ENCODE measurements around the gene RNF5. TPM values are rescaled to one million over a fixed set of nuclear protein-coding genes. Genes with fewer than 3 reads are reported as not detected.

RNF5 gene, protein sequence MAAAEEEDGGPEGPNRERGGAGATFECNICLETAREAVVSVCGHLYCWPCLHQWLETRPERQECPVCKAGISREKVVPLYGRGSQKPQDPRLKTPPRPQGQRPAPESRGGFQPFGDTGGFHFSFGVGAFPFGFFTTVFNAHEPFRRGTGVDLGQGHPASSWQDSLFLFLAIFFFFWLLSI
- total RNA-seq = 10 to 100 TPM; 35.1 to 39.2 (median 36.6) TPM
- total RNA-seq (2013) = 35.7 TPM

DNA sequence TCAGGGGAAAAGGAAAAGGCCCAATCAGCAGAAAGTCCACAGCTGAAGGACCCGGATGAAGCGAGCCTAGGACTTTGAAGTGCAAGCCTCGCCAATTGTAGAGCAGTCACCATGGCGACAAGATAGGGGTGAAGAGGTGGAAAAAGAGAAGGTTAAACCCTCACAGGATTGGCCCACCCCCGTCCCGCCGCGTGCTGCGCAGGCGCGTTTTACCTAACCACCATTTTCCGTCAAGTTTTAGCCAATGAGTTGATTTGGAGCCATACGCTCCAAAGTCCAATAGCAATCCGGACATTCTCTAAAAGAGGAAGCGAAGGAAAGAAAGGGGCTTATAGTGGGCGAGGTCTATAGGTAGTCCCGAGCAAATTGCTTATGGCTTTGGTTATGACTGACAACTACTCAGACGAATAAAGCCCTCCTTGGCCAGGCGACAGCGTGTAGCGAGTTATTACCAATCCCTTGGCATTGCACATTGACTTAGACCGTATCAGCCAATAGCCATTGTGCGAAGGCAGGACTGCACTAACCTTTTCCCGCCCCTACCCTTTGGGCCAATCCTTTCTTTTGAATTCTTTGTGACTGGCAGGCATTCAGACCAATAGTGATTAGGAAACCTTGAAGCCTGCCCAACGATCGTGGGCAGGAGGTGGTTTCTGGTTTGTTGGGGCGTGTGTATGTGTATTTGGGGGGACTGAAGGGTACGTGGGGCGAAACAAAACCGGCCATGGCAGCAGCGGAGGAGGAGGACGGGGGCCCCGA is at the start of gene RNF5:
RNF5 (plus strand) TSS at position 618 of the 759 bp plus-strand sequence; CDS start at position 725, 107 bp downstream.
- Mint-ChIP-seq H3K4me3 (peak within 1 kb of the TSS; percentile 97), H3K36me3 (no peaks in the 10 kb centered on the region), H3K9me3 (no peaks in the 10 kb centered on the region), H3K4me1 (peaks cover 68 to 86% of the 10 kb centered on the region in 2 donors), H3K27ac (peak within 1 kb of the TSS; percentile 97), H3K27me3 (ENCODE audit: low read depth in 2 of 2) (no peaks in the 10 kb centered on the region)
- H3K4me3 ChIP-seq (ENCODE audit: low read length) = peak within 1 kb of the TSS; percentile 75
- intact Hi-C loops (cut with micrococcal nuclease) = loop anchor here (1.0 to 10.0 kb wide), 6 partner anchors 12 to 794 kb away; partner anchors contain the start of genes C6orf47, CSNK2B, FKBPL and GPANK1
- peak within 1 kb of the TSS; percentile 97 for H3K27ac ChIP-seq (ENCODE audit: low read length)
- WGBS (ENCODE audit: insufficient coverage) = 0% methylated on average over 33 of the region's 33 CpGs
- H3K27me3 ChIP-seq (ENCODE audit: control insufficient read depth, insufficient read depth, low read length) = no peaks in the 10 kb centered on the region
- H3K9me3 ChIP-seq (ENCODE audit: control insufficient read depth, insufficient read depth, low read length) = no peaks in the 10 kb centered on the region
- H3K36me3 ChIP-seq (ENCODE audit: control insufficient read depth, insufficient read depth, low read length) = peaks cover 25% of the 10 kb centered on the region
- H3K4me1 ChIP-seq (ENCODE audit: control insufficient read depth, insufficient read depth, low read length) = peaks cover 43% of the 10 kb centered on the region
- TF ChIP-seq, protein P1, sequence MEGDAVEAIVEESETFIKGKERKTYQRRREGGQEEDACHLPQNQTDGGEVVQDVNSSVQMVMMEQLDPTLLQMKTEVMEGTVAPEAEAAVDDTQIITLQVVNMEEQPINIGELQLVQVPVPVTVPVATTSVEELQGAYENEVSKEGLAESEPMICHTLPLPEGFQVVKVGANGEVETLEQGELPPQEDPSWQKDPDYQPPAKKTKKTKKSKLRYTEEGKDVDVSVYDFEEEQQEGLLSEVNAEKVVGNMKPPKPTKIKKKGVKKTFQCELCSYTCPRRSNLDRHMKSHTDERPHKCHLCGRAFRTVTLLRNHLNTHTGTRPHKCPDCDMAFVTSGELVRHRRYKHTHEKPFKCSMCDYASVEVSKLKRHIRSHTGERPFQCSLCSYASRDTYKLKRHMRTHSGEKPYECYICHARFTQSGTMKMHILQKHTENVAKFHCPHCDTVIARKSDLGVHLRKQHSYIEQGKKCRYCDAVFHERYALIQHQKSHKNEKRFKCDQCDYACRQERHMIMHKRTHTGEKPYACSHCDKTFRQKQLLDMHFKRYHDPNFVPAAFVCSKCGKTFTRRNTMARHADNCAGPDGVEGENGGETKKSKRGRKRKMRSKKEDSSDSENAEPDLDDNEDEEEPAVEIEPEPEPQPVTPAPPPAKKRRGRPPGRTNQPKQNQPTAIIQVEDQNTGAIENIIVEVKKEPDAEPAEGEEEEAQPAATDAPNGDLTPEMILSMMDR (IDR thresholded peaks at IDR 0.05) = no peak
- DNase-seq (peak; percentile 78 to 99), ATAC-seq (peak; percentile 81 to 93 (median 83))

DNA sequence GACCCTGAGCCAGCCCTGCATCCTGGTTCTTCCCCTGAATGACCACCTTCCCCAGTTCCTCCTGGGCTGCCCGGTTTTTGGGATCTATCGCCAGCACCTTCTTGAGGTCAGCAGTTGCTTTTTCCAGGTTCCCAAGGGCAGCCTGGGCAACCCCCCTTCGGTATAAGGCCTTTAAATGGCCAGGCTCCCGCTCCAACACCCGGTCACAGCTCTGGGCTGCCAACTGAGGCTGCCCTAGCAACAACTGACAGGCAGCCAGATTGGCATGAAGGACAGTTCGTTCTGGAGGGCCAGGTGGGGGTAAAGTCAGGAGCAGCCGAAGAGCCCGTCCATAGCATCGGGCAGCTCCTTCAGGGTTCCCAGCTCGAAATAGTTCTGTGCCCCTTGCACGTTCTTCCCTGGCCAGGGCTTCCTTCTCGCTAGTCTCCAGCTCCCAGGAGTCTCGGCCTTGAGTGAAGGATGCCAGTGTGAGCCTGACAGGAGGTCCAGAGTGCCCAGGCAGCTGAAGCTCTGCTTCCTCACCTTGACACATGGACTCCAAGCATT is 49.4 kb upstream of the RNF5 start:
- Histone ChIP-seq H3K4me1 (ENCODE audit: control insufficient read depth, insufficient read depth, low read length) (peaks cover 37% of the 10 kb centered on the region), H3K36me3 (ENCODE audit: control insufficient read depth, insufficient read depth, low read length) (peaks cover 14% of the 10 kb centered on the region), H3K9me3 (ENCODE audit: control insufficient read depth, insufficient read depth, low read length) (no peaks in the 10 kb centered on the region), H3K27me3 (ENCODE audit: control insufficient read depth, insufficient read depth, low read length) (no peaks in the 10 kb centered on the region), H3K4me3 (ENCODE audit: low read length) (no peak overlapping the region), H3K27ac (ENCODE audit: low read length) (peak overlapping the region; percentile 67)
- TF ChIP-seq, protein P1 (IDR thresholded peaks at IDR 0.05) = no peak
- H3K4me1 Mint-ChIP-seq = peaks cover 51 to 56% of the 10 kb centered on the region in 2 donors
- ATAC-seq (no peak), DNase-seq (no peak)
- intact Hi-C loops (cut with micrococcal nuclease) = loop anchor here (1.0 kb wide), 1 partner anchor 66 kb away; no protein-coding TSS in a partner anchor
- peak overlapping the region; percentile 93 to 98 for H3K27ac Mint-ChIP-seq
- H3K4me3 Mint-ChIP-seq = peak overlapping the region; percentile 94
- WGBS (ENCODE audit: insufficient coverage) = 93% methylated on average over 13 of the region's 13 CpGs
- no peaks in the 10 kb centered on the region for H3K9me3 Mint-ChIP-seq
- H3K27me3 Mint-ChIP-seq (ENCODE audit: low read depth in 2 of 2) = peaks cover 0 to under 1% of the 10 kb centered on the region in 2 donors
- peaks cover 7% of the 10 kb centered on the region for H3K36me3 Mint-ChIP-seq

DNA sequence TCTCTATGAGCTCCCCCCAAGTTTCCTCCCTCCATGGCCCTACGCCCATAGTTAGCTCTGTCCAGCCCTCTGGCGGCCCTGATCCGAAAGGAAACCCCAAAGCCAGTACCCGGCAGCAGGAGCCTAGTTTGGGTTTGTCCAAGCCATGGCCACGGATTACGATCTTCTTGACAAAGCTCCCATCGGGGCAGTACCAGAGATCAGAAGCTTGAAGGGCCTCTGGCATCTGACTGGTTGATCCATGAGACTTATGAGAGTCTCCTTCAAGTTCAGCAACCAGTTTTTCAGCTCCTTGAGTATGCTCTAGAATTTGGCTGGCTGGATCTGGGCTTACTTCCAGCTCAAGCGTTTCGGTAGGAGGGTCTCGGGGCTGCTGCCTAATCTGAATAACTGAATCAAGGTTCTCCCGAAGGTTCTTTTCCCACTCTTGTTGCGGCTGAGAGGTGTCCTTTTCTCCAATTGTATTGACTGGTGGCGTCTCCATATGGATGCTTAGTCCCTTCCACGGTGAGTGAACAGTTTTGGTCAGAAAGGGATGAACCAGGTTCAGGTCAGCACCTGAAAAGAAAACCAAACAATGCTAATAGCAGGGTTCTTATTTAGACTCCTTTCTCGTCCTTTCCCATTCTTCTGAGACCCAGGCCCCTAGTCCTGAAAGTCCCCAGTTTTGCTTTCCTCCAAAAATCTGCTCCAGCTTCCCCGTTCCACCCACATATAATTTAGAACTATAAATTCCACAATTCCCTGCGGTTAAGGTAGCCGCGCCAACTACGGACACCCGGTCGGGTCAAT is 48.7 kb upstream of the RNF5 start:
- Mint-ChIP-seq H3K4me1 (peaks cover 45 to 51% of the 10 kb centered on the region in 2 donors), H3K36me3 (peaks cover 7% of the 10 kb centered on the region), H3K27ac (peak overlapping the region; percentile 93 to 98), H3K9me3 (no peaks in the 10 kb centered on the region), H3K4me3 (peak overlapping the region; percentile 94), H3K27me3 (ENCODE audit: low read depth in 2 of 2) (peaks cover 0 to 2% of the 10 kb centered on the region in 2 donors)
- intact Hi-C loops (cut with micrococcal nuclease) = loop anchor here (1.0 to 2.0 kb wide), 3 partner anchors 19 to 48 kb away; partner anchors contain the start of gene PPT2
- DNase-seq (no peak), ATAC-seq (no peak)
- WGBS (ENCODE audit: insufficient coverage) = 49% methylated on average over 22 of the region's 22 CpGs
- Histone ChIP-seq H3K36me3 (ENCODE audit: control insufficient read depth, insufficient read depth, low read length) (peaks cover 8% of the 10 kb centered on the region), H3K27me3 (ENCODE audit: control insufficient read depth, insufficient read depth, low read length) (no peaks in the 10 kb centered on the region), H3K4me1 (ENCODE audit: control insufficient read depth, insufficient read depth, low read length) (peaks cover 37% of the 10 kb centered on the region), H3K9me3 (ENCODE audit: control insufficient read depth, insufficient read depth, low read length) (no peaks in the 10 kb centered on the region), H3K4me3 (ENCODE audit: low read length) (peak overlapping the region; percentile 75), H3K27ac (ENCODE audit: low read length) (peak overlapping the region; percentile 80)
- TF ChIP-seq, protein P1 (IDR thresholded peaks at IDR 0.05) = no peak

All from natural killer cell (primary cell).